HG02870 (cell line): ENCODE data around the gene SAXO2.
"Not testable (repeated sequence)": the region's sequence is repeated elsewhere in the genome, so short reads cannot be mapped to it uniquely, and the experiment has no call there.

ENCODE experiments used
- ATAC-seq: cut with Tn5 transposase; IDR thresholded peaks from one replicate; pipeline ENCODE4 v1.9.1; 2021; ENCODE audit warnings: mild to moderate bottlenecking, moderate library complexity; ENCODE audit not compliant: unreplicated experiment

Gene SAXO2

DNA sequence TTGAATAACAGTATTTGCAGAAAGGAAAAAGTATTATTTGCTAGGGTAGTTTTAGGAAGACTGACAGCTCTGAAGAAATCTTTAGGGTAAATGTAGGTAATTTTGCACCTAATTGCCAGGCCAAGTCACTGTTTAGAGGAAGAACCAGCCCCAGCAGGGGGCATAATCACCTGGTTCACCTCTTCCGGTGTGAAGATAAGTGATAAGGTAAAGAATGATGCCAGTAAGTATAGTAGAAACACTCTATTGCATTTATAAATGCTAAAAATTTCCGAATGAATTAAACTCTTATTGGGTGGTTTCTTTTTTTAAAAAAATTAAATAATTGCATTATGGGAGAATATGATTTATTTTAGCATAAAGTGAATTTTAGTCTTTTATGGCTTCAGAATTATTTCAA is 21.8 kb downstream of the SAXO2 start:
- ATAC-seq, result not testable (repeated sequence)

DNA sequence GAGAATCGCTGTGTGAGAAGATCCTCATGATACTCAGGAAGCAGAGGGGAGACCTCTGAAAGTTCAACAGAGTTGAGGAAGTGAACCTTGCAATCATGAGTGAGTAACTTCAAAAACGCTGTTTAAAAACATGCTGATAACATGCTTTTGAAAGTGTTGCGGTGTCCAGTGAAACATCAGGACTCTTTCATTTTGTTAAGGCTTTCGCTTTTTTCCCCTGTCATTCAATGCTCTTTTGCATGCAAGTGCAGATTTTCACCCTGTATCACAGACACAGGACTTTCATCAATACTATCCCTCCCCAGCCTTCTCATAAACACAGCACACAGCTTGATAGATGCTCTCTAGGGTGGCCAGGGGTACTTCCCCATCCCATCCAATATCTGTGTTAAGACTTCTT is 23.9 kb downstream of the SAXO2 start:
- peak; percentile 86 for ATAC-seq

DNA sequence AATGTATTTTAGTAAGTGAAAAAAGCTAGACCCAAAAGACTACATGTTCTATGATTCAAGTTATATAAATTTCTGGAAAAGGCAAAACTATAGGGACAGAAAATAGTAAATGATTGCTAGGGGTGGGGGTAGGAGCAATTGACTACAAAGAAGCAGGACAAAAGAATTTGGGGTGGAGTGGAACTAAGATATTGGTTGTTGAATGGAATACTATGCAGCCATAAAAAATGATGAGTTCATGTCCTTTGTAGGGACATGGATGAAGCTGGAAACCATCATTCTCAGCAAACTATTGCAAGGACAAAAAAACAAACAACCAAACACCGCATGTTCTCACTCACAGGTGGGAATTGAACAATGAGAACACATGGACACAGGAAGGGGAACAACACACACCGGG is 25.6 kb downstream of the SAXO2 start:
- ATAC-seq, result not testable (repeated sequence)

DNA sequence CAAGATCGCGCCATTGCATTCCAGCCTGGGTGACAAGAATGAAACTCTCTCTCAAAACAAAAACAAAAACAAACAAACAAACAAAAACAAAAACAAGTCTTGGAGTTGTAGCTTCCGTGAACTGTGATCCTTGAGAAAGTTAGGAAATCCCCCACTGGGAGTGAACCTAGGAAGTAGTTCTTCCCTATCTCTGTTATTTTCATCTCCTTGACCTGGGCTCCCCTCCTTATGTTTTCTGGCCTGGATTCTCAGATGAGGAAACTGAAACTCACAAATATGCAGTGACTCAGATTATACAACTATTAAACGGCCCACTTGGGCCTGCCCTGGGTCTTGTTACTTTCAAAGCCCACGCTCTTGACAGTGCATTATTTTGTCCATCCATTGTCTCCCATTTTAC is 29.7 kb downstream of the SAXO2 start:
- ATAC-seq, result no peak

DNA sequence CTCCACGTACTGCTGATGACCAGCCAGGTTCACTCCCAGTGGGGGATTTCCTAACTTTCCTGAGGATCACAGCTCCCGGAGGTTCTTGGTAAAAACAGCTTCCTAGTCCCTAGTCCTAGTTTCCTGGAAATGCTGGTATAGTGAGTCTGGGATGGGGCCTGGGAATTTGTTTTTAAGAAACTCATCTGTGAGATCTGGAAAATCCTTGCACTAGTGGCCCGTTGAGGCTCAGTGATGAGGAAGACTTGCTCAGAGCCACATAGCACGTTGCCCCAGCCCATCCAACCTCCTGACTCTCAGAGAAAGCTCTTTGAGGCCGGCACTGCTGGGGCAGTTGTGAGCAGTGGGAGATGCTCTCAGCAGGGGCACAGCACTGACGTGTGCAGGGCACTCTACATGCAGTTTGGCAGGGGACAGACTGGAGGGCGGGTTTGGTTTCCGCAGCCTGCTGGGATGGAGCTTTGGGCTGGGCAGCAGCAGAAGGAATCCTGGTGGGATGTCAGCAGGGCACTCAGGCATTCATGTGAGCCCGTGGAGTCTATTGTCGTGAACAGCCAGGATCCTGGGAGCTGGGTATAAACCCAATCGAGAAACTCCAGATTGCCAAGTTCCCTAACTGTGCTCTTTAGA is 31.6 kb downstream of the SAXO2 start:
- ATAC-seq, result no peak

DNA sequence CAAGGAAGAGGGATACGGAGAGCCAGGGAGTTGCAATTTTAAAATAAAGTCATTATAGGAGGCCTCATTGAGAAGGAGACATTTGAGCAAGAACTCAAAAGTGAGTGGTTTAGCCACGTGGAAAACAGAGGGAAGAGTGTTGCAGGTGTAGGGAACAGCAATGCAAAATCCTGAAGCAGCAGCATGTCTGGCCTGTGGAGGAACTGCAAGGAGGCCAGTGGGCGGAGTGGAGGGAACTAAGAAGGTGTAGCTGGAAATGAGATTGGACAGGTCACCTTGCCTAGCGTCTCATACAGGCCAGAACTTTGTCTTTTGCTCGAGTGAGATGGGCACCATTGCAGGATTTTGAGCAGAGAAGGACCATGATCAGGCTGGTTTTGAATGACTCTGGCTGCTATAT is 34.9 kb downstream of the SAXO2 start:
- ATAC-seq, result no peak

DNA sequence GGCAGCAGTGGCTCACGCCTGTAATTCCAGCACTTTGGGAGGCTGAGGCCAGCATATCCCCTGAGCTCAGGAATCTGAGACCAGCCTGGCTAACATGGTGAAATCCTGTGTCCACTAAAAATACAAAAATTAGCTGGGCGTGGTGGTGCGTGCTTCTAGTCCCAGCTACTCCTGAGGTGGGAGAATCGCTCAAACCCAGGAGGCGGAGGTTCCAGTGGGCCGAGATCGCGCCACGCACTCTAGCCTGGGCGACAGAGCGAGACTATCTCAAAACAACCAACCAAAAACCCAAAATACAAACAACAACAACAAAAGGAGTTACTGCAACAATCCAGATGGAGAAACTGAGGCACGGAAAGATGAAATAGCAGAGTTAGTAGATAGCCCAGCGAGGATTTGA is 35.4 kb downstream of the SAXO2 start:
- no peak for ATAC-seq

DNA sequence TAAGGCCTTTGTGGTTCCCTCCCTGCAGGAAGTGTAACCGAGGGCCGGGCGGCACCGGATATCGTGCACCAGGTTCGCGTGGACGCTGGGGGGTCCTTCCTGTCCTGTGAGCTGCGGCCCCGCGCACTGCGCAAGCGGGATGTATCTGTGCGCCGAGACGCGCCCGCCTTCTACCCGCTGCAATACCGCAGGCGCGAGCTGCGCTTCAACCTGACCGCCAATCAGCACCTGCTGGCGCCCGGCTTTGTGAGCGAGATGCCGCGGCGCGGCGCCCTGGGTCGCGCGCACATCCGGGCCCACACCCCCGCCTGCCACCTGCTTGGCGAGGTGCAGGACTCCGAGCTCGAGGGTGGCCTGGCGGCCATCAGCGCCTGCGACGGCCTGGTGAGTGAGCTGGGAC is 35.9 kb downstream of the SAXO2 start:
- no peak for ATAC-seq

DNA sequence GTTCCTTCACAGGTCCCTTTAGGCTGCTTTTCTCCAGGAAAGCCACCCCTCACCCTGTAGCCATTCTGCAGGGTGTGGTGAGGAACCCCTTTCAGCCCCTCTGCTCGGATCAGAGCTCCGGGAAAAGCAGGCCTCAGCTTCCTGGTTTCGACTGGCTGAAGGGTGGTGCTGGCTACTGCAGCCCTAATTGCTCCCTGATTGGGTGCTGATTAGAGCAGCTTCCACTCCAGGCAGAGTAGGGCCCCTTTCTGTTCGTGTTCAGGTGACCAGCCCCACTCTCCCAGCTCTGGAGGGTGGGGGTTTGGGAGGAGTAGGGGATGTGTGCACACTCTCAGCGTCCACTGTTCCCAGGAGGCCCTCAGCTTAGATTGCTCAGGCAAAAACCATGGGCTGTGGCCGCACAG is 36.9 kb downstream of the SAXO2 start:
- not testable (repeated sequence) for ATAC-seq

DNA sequence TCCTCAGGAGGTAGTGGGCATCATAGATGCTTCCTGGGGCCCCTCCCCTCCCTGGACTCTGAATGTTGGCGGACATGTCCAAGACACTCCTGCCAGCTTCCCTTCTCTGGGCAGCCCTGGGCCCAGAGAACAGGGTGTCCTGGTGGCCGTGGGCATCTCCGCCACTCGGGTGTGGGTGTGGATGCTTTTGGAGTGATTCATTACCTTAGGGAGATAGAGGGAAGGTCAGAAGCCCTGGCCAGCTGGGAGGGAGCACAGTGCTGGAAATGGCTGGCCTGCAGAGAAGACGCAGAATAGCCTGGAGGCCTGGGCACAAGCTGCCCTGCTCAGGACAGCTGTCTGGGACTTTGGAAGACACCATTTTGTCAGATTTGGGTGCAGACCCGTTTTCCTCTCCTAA is 37.7 kb downstream of the SAXO2 start:
- ATAC-seq, result not testable (repeated sequence)

DNA sequence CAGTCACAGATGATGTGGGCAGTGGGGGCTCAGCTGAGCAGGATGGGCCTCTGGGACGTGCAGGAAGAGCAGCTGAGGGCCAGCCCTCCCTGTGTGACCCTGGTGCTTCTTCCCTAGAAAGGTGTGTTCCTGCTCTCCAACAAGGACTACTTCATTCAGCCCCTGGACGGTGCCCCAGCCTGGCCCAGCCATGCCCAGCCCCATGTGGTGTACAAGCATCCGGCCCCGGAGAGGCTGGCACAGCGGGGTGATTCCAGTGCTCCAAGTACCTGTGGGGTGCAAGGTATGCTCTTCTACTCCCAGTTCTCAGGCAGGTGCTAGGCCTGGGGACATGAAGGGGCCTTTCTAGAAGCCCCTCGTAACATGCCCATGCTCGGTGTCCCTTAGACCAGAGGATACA is 38.3 kb downstream of the SAXO2 start:
- no peak for ATAC-seq

DNA sequence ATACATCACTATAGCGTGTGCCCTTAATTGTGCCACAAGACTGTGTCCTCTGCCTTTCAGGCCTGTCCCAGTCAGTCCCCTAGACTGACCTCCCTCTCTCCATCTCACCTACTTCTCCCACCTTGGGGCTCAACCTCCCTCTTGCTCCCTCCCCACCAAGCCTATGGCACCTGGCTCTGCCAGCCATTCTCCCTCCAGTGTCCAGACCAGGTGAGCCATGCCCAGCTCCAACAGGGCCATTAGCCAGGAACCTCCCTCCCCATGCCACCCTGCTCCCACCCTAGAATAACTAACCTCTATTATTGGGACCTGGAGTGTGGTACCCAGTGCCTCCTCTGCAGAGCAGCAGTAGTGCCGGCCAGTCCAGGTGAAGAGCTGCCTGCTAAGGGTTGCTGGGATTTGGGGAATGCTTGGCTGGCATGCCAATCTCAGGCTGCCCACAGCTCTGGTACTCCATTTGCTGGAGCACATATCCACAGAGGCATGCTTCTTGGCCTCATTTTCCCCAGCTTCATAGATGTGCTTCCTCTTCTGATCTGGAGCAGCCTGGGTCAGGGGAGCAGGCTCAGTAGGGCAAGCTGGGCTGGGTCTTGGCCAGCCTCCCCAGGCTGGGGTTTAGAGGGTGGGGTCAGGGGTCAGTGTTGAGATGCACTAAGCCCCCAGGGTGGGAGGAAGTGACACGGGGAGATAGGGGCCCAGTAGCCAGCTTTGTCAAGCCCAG is 38.8 kb downstream of the SAXO2 start:
- ATAC-seq, result no peak

DNA sequence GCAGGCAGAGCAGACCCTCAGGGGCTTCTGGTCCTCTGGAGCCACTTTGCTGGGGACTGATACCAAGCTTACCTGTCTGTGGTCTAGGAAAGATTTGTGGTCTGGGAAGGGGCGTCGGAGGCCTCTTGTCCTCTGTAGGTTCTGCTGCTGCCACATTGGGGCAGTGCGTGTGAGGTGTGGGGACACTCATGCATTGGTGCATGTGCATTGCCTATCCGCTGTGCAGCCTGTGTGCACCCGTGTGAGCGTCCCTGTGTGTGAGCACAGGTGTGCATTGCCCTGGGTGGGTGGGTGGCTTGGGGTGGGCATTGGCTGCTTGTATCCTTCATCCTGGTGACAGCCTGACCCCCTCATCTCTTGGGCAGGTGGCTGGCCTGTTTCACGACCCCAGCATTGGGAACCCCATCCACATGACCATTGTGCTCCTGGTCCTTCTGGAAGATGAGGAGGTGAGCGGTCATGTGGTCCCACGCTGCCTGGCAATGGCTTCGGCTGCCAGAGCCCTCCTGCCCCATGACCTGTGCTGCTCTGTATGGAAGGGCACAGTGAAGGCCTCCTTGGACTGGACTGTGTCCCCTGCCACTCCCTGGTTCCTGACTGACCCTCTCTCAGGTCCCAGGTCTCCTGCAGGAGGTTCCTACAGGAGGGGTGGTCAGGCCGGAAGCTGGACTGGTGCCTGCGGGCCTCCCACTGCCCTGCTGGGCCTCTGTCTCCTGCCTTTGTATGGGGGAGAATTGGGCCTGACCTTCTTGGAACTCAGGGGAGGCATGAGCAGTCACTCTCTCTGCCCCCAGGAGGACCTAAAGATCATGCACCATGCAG is 41.5 kb downstream of the SAXO2 start:
- ATAC-seq, result no peak

DNA sequence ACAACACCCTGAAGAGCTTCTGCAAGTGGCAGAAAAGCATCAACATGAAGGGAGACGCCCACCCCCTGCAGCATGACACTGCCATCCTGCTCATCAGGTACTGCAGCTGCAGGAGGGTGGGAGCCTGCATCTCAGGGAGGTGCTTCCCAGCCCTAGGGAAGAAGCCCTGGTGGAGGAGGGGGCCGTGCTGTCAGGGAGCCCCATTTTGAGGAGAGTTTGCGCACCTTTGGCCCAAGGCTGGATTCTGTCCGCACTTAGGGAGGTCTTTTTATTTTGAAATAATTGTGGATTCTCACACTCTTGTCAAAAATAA is 42.1 kb downstream of the SAXO2 start:
- no peak for ATAC-seq

DNA sequence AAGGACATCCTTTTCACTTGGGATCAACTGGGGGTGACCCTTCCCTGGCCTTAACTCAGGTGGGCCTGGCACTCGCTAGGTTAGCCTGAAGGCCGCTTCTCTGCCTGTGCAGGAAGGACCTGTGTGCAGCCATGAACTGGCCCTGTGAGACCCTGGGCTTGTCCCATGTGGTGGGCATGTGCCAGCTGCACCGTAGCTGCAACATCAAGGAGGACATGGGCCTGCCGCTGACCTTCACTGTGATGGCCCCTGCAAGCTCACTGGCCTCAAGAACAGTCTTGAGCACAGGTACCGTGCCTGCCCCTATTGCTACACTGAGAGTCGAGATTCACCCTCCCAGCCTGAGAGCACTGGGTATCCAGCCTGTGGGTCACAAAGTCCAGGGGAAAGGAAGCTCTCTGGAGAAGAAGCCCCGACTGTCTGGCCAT is 43.0 kb downstream of the SAXO2 start:
- ATAC-seq, result no peak

DNA sequence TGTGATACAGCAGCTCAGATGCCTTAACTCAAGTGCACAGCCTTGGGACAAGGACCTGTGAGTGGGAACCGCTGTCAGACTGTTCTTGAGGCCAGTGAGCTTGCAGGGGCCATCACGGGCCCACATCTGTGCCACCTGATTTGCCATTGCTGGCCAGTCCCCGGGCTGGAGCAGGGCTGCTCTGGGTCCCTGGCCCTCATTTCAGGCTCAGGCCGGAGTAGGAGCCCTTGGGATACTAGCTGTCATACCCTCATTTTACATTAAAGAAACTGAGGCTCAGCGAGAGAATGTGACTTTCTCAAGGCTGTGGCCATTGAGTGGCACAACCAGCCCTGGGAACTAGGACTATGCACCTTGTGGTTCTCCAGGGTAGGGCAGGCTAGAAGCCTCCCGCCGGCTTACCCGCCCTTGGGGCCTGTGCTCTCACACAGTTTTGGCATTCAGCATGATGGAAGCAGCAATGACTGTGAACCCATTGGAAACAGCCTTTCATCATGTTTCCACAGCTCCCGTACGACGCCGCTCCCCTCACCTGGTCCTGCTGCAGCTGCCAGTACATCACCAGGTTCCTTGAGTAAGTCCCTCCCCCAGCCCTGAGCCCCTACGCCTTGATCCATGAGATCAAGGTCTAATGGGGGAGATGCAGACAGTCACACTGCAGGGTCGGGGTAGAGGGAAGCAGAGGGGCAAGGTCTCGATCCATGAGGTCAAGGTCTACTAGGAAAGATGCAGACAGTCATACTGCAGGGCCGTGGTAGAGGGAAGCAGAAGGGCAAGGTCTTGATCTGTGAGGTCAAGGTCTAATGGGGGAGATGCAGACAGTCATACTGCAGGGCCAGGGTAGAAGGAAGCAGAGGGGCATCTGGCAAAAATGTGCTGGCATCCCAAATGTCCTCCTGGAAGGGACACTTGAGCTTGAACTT is 44.4 kb downstream of the SAXO2 start:
- ATAC-seq, result no peak

DNA sequence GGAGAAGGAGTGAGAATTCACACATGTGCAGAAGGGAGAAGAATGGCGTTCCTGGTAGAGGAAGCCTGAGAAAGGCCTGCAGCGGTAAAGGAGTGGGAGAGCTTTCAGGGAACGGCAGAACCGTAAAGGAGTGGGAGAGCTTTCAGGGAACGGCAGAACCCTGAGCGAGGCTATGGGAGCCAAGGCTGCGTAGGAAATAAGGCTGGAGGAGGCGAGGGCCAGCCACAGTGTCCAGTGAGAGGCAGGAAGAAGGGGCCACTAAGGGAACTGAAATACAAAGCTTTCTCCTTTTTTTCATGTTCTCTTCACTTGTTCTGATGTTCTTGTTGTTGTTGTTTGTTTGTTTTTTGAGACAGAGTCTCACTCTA is 45.1 kb downstream of the SAXO2 start:
- no peak for ATAC-seq

DNA sequence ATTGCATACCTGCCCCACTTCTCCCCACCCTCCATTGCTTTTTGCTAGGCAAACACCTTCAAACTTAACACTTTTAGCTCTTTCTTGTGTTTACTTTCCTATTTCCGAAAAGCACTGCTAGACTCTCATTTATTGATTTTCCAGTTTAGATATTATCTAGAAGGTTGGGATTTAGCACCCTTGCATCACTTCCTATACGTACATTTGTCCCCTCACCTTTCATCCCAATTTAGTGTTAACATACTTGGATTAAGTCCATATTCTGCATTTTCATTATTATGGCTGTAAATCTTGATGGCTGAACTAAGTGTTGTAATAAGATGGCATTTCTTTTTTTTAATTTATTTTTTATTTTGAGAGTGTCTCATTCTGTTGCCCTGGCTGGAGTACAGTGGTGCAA is 47.2 kb downstream of the SAXO2 start:
- ATAC-seq, result no peak

DNA sequence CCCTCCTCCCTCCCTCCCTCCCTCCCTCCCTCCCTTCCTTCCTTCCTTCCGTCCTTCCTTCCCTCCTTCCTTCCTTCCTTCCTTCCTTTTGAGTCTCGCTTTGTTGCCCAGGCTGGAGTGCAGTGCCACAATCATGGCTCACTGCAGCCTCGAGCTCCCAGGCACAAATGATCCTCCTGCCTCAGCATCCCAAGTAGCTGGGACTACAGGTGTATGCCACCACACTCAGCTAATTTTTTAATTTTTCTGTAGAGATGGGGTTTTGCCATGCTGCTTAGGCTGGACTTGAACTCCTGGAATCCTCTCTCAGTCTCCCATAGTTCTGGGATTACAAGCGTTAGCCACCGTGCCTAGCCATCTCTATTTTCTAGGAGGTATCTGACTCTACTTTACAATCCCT is 48.7 kb downstream of the SAXO2 start:
- ATAC-seq, result not testable (repeated sequence)

DNA sequence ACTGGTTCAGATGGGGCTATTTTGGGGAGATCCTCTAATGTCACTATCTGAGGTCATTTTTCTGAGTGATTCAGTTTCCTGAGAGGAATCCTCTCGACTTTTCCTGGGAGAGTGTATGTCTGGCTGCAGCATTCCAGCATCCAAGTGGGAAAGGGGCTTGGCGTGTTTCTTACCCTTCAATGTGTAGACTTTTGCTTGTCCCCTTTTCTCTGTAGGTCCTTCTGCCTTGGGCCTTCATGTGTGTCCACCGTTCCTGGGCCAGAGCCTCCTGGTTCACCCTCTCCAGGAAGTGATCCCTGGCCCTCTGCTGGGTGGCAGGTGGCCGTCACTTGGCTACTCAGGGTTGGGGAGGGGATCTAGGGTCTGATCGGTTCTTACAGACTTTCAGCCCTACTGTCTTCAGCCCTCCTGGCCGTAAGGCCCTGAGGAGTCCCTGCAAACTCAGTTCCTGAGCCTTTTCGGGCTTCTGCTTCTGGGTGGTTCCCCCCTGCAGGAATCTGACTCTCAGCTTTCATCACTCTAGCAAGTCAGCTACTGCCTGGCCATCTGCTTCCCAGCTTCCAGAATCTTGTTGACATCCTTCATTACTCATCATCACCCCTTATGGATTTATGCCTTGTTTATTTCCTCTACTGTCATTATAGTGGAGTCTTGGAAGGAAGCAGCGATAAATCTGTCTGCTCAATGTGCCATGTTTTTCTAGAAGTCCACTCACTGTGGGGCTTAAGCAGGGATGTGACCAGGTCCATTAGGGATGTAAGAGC is 50.1 kb downstream of the SAXO2 start:
- no peak for ATAC-seq
